Hepatocyte (in vitro differentiated cells): Measurements from ENCODE around the gene ARL17B. TPM values are rescaled to one million over a fixed set of nuclear protein-coding genes. Genes with fewer than 3 reads are reported as not detected.
"Not testable (repeated sequence)": the region's sequence is repeated elsewhere in the genome, so short reads cannot be mapped to it uniquely, and the experiment has no call there.

Experiments
- DNase-seq: peaks from one replicate; pipeline ENCODE4 v3.0.0-alpha.2; 2016; ENCODE audit warnings: low spot score
- H2AFZ ChIP-seq: fragments of 200-600 bp; sonication (generic); 2 replicates; pipeline ENCODE4 v1.6.0; 2016; ENCODE audit warnings: antibody characterized with exemption, mild to moderate bottlenecking
- H3K27ac ChIP-seq: fragments of 200-600 bp; sonication (generic); 2 replicates; pipeline ENCODE4 v1.5.1; 2016; ENCODE audit warnings: mild to moderate bottlenecking
- H3K27me3 ChIP-seq: fragments of 200-600 bp; sonication (generic); 2 replicates; pipeline ENCODE4 v1.6.1; 2016
- H3K36me3 ChIP-seq: fragments of 200-600 bp; sonication (generic); replicated peaks from 2 replicates; pipeline ENCODE4 v1.5.1; 2016; ENCODE audit warnings: low read depth; ENCODE audit not compliant: insufficient read depth
- H3K4me1 ChIP-seq: fragments of 200-600 bp; sonication (generic); 2 replicates; pipeline ENCODE4 v1.5.1; 2016; ENCODE audit warnings: mild to moderate bottlenecking, moderate library complexity; ENCODE audit not compliant: insufficient read depth
- H3K4me2 ChIP-seq: fragments of 200-600 bp; sonication (generic); 2 replicates; pipeline ENCODE4 v1.6.0; 2016
- H3K4me3 ChIP-seq: fragments of 200-600 bp; sonication (generic); 2 replicates; pipeline ENCODE4 v1.5.1; 2016; ENCODE audit warnings: mild to moderate bottlenecking
- H3K79me2 ChIP-seq: fragments of 200-600 bp; sonication (generic); 2 replicates; pipeline ENCODE4 v1.6.0; 2017; ENCODE audit warnings: mild to moderate bottlenecking
- H3K9me2 ChIP-seq: fragments of 200-600 bp; sonication (generic); replicated peaks from 2 replicates; pipeline ENCODE4 v1.6.0; 2017; ENCODE audit warnings: mild to moderate bottlenecking; ENCODE audit not compliant: insufficient read depth
- H3K9me3 ChIP-seq: fragments of 200-600 bp; sonication (generic); 2 replicates; pipeline ENCODE4 v1.5.1; 2016; ENCODE audit warnings: low read depth, mild to moderate bottlenecking
- H4K20me1 ChIP-seq: fragments of 200-600 bp; sonication (generic); 2 replicates; pipeline ENCODE4 v1.6.0; 2016; ENCODE audit warnings: mild to moderate bottlenecking; ENCODE audit not compliant: insufficient read depth, poor library complexity, severe bottlenecking
- CTCF ChIP-seq: fragments of 200-600 bp; sonication (generic); IDR thresholded peaks from 2 replicates; pipeline ENCODE4 v1.5.1; 2016; ENCODE audit warnings: antibody characterized with exemption, mild to moderate bottlenecking; ENCODE audit not compliant: poor library complexity
- WGBS: methylation state at CpG from one replicate; pipeline ENCODE4 v1.1.6; 2016; ENCODE audit warnings: low lambda C conversion rate; ENCODE audit errors: missing lambda C conversion rate; 5-methylcytosine and 5-hydroxymethylcytosine counted together
- polyA plus RNA-seq: library from polyadenylated mRNA; unstranded; fragments of >200 nt; fragmentation: Nextera tagmentation; extraction: Ambion mirVana; gene quantifications from 2 replicates; pipeline ENCODE4 v1.2.1, GENCODE V29; 2016
- total RNA-seq: library from RNA; depleted of rRNA; stranded (reverse); fragments of >200 nt; gene quantifications from 2 replicates; pipeline ENCODE4 v1.2.3, GENCODE V29; 2014

ARL17B gene
- total and polyA plus RNA-seq, 2 experiments from 2014 or later, result 9.0 to 11.4 TPM

DNA sequence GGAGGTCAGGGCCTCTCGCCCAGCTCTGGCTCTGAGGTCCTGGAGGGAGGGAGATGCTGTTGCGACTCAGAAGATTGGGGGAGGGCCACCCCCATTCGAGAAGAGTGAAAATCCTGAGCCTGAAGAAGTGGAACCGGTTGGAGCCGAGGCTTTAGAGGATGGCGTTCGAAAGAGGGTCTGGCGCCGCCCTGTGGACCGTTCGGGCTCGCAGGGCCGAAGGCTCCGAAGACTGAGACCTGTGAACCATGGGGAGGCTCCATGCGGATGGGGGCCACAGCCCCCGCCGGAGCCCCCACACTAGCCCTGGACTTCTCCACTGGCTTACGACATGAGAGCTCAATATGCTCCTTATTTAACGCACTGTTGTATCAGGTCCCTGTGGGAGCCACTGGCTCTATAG, 20.3 kb downstream of the ARL17B start:
- DNase-seq, H3K4me1 ChIP-seq, H3K4me2 ChIP-seq, H3K4me3 ChIP-seq, H3K9me3 ChIP-seq, H3K36me3 ChIP-seq, H3K27ac ChIP-seq, H3K79me2 ChIP-seq, H3K27me3 ChIP-seq, H2AFZ ChIP-seq, H4K20me1 ChIP-seq, H3K9me2 ChIP-seq: not testable (repeated sequence)
- WGBS, result no CpG with 5 or more reads among the region's 19 CpGs

- H3K9me3 ChIP-seq, H2AFZ ChIP-seq, H4K20me1 ChIP-seq, H3K4me2 ChIP-seq, H3K27ac ChIP-seq, DNase-seq, H3K27me3 ChIP-seq, H3K4me3 ChIP-seq, H3K36me3 ChIP-seq, H3K79me2 ChIP-seq, H3K9me2 ChIP-seq, H3K4me1 ChIP-seq: not testable (repeated sequence)
- no CpG with 5 or more reads among the region's 16 CpGs for WGBS
These were observed 66.7 kb downstream of the ARL17B start, which contains the start of gene LRRC37A for GRCh38 chr17:46294831-46295230. Gene LRRC37A, plus strand, starts transcription at chr17:46295131. Its CDS starts 3 bp downstream, at chr17:46295134.

DNA sequence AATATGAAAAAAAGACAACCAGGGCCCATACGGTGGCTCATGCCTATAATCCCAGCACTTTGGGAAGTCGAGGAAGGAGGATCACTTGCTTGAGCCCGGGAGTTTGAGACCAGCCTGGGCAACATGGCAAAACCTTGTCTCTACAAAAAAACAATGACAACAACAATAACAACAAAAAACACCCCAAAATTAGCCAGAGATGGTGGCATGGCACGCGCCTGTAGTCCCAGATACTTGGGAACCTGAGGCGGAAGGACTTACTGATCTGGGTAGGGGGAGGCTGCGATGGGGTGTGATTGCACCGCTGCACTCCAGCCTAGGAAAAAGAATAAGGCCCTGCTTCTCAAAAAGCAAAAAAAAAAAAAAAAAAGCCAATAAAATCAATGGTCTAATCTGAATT, 69.9 kb downstream of the ARL17B start:
- H3K9me3 ChIP-seq, H3K9me2 ChIP-seq, H2AFZ ChIP-seq, H3K4me2 ChIP-seq, H3K79me2 ChIP-seq, H3K36me3 ChIP-seq, H3K27me3 ChIP-seq, H3K4me3 ChIP-seq, H3K27ac ChIP-seq, DNase-seq, H3K4me1 ChIP-seq, H4K20me1 ChIP-seq: not testable (repeated sequence)
- WGBS, result 95% methylated on average over 8 of the region's 8 CpGs

GRCh38 chr17:46290906-46291546, 70.5 kb downstream of the ARL17B start:
- not testable (repeated sequence) for H3K36me3 ChIP-seq, H3K9me2 ChIP-seq, H3K4me3 ChIP-seq, H2AFZ ChIP-seq, H3K79me2 ChIP-seq, H3K27me3 ChIP-seq, H3K9me3 ChIP-seq, H3K27ac ChIP-seq, H3K4me2 ChIP-seq, DNase-seq, H3K4me1 ChIP-seq, H4K20me1 ChIP-seq
- WGBS, result 89% methylated on average over 4 of the region's 4 CpGs

DNA sequence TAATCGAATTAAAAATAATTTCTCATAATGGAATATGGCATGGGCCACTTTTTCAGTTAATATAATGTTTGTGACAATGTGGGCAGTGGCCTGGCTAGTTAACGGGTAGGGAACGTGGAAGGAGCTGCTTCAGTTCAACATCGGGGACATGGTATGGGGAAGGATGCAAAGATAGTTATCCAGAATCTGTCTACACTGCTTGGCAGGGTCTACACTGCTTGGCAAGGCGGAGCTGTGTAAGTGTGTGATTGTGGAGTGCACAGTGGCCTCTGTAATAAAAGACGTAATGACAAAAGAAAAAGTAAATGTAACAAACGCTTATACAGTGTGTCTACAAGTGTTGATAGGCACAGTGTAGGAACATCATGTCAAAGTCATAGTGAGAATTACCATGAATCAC, 74.0 kb downstream of the ARL17B start:
- not testable (repeated sequence) for H4K20me1 ChIP-seq, H2AFZ ChIP-seq, H3K9me2 ChIP-seq, H3K79me2 ChIP-seq, DNase-seq, H3K36me3 ChIP-seq, H3K4me2 ChIP-seq, H3K27me3 ChIP-seq, H3K4me1 ChIP-seq, H3K9me3 ChIP-seq, H3K4me3 ChIP-seq
- H3K27ac ChIP-seq, result peak overlapping the region; percentile 36
- 77% methylated on average over 7 of the region's 7 CpGs for WGBS

- not testable (repeated sequence) for H3K36me3 ChIP-seq, H3K79me2 ChIP-seq, H3K9me3 ChIP-seq, H3K27me3 ChIP-seq, H3K4me3 ChIP-seq, H3K9me2 ChIP-seq, H3K4me2 ChIP-seq, H4K20me1 ChIP-seq, H2AFZ ChIP-seq, H3K4me1 ChIP-seq
- WGBS, result 14% methylated on average over 3 of the region's 3 CpGs
- H3K27ac ChIP-seq, result peak overlapping the region; percentile 36
- peak; percentile 91 for TF ChIP-seq CTCF
- DNase-seq, result peak; percentile 95
These were observed 74.8 kb downstream of the ARL17B start for GRCh38 chr17:46286764-46287221.

GRCh38 chr17:46285500-46285899, 76.1 kb downstream of the ARL17B start:
- H3K27me3 ChIP-seq, H3K4me1 ChIP-seq, DNase-seq, H3K9me2 ChIP-seq, H3K9me3 ChIP-seq, H3K4me2 ChIP-seq, H2AFZ ChIP-seq, H3K79me2 ChIP-seq, H3K36me3 ChIP-seq, H4K20me1 ChIP-seq, H3K4me3 ChIP-seq: not testable (repeated sequence)
- WGBS, result 55% methylated on average over 2 of the region's 2 CpGs
- H3K27ac ChIP-seq, result peak overlapping the region; percentile 85

DNA sequence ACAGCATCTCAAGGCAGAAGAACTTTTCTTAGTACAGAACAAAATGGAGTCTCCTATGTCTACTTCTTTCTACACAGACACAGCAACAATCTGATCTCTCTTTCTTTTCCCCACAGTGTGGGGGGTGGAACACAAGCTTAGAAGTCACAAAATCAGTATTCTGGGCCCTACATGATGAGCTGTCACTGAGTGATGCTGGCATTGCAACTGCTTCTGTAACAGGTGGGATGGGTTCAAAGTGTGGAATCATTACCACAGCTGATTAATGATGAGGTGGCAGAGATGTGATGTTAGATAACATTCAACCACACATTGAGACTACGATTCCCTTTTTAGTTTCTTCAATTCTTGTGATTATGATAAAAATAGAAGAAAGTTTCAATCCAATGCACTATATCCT, 77.1 kb downstream of the ARL17B start:
- H3K4me3 ChIP-seq, H3K9me3 ChIP-seq, H3K9me2 ChIP-seq, H2AFZ ChIP-seq, H3K4me2 ChIP-seq, H3K79me2 ChIP-seq, H3K4me1 ChIP-seq, H4K20me1 ChIP-seq, H3K36me3 ChIP-seq, H3K27me3 ChIP-seq, DNase-seq: not testable (repeated sequence)
- peak overlapping the region; percentile 14 for H3K27ac ChIP-seq
- WGBS, result 90% methylated on average over 1 of the region's 1 CpG
